Stimulated activated CD4-positive, alpha-beta T cell treated with anti-CD3 and anti-CD28 coated beads, Interleukin-4, amount 100 ng/mL, for 1 hour (primary cell): ENCODE results near the gene CDKN2B-AS1.

ENCODE experiments used
- DNase-seq: peaks from one replicate; pipeline ENCODE4 v3.0.0-alpha.2; 2020

The CDKN2B-AS1 gene

GRCh38 chr9:22169727-22170503 is 175.3 kb downstream of the CDKN2B-AS1 start:
- no peak for DNase-seq
